T-helper 2 cell treated with Interferon-gamma antibody and Interleukin-4, amounts not matched to agents 100 ng/mL and 5 ng/mL, for 36 hours (primary cell): ENCODE results near the gene SERTAD2. TPM values are rescaled to one million over a fixed set of nuclear protein-coding genes. Genes with fewer than 3 reads are reported as not detected.

Experiments
- intact Hi-C: fragments of 100-400 bp; cut with micrococcal nuclease; formaldehyde crosslinking; loops from one replicate; pipeline ENCODE4 v1.15.1; 2023
- total RNA-seq: library from RNA; stranded (reverse); gene quantifications from 2 replicates; pipeline ENCODE4 v1.2.3, GENCODE V29; 2022

The SERTAD2 gene
- total RNA-seq: 24.6 and 25.8 TPM in 2 replicates

GRCh38 chr2:64653109-64654062, at the start of gene SERTAD2:
SERTAD2 (minus strand) TSS chr2:64653913; CDS start chr2:64636871, 17,042 bp downstream.
- intact Hi-C loops: loop anchor here (1.0 to 10.0 kb wide), 12 partner anchors 9 to 571 kb away; partner anchors contain the start of genes ACTR2, AFTPH, CEP68 and PELI1

- intact Hi-C loops: loop anchor here (1.0 kb wide), 1 partner anchor 30 kb away; no protein-coding TSS in a partner anchor
Observed at GRCh38 chr2:64700133-64700809, 46.6 kb upstream of the SERTAD2 start.

GRCh38 chr2:64699712-64700111, 46.0 kb upstream of the SERTAD2 start:
- intact Hi-C loops: loop anchor here (1.0 to 2.0 kb wide), 2 partner anchors 31 to 47 kb away; partner anchors contain the start of gene SERTAD2

GRCh38 chr2:64698668-64699444, 45.1 kb upstream of the SERTAD2 start:
- intact Hi-C loops: loop anchor here (1.0 to 2.0 kb wide), 2 partner anchors 46 to 52 kb away; partner anchors contain the start of gene SERTAD2

- intact Hi-C loops: loop anchor here (1.0 to 2.0 kb wide), 2 partner anchors 45 to 53 kb away; partner anchors contain the start of gene SERTAD2
Observed at GRCh38 chr2:64698177-64698643, 44.5 kb upstream of the SERTAD2 start.

GRCh38 chr2:64697297-64698176, 43.8 kb upstream of the SERTAD2 start:
- intact Hi-C loops: loop anchor here (1.0 to 2.0 kb wide), 2 partner anchors 45 to 54 kb away; partner anchors contain the start of gene SERTAD2

GRCh38 chr2:64696636-64697035, 42.9 kb upstream of the SERTAD2 start:
- intact Hi-C loops: no loop called here

- intact Hi-C loops: no loop called here
Observed at GRCh38 chr2:64695721-64696261, 42.1 kb upstream of the SERTAD2 start.

GRCh38 chr2:64692401-64692800, 38.7 kb upstream of the SERTAD2 start:
- intact Hi-C loops: no loop called here

- intact Hi-C loops: no loop called here
Observed at GRCh38 chr2:64688909-64689308, 35.2 kb upstream of the SERTAD2 start.

GRCh38 chr2:64686283-64686956, 32.7 kb upstream of the SERTAD2 start:
- intact Hi-C loops: no loop called here

GRCh38 chr2:64685430-64685829, 31.7 kb upstream of the SERTAD2 start:
- intact Hi-C loops: no loop called here

- intact Hi-C loops: no loop called here
Observed at GRCh38 chr2:64683771-64684510, 30.2 kb upstream of the SERTAD2 start.

GRCh38 chr2:64681479-64681967, 27.8 kb upstream of the SERTAD2 start:
- intact Hi-C loops: no loop called here

GRCh38 chr2:64679673-64680425, 26.1 kb upstream of the SERTAD2 start:
- intact Hi-C loops: no loop called here

GRCh38 chr2:64678771-64679590, 25.3 kb upstream of the SERTAD2 start:
- intact Hi-C loops: no loop called here
